Liver (tissue), 3 donors: Measurements from ENCODE around the gene COX4I1.

Experiments
- CTCF ChIP-seq: fragments of 150-350 bp; IDR thresholded peaks from 2 replicates; pipeline ENCODE4 v1.5.1; 2017; ENCODE audit warnings: improper control_type of control experiment, low read depth, low read length; ENCODE audit not compliant: missing input control
- GABPA ChIP-seq, 2 donors: IDR thresholded peaks in 1 of 2; conservative IDR thresholded peaks in 1 of 2; 2 replicates each; pipeline ENCODE4 v1.6.1; 2016; ENCODE audit warnings: antibody characterized with exemption in 2 of 2, mild to moderate bottlenecking in 1 of 2, moderate library complexity in 1 of 2
- JUND ChIP-seq, 2 donors: IDR thresholded peaks; 2 replicates each; pipeline ENCODE4 v1.6.1; 2016; ENCODE audit warnings: antibody characterized with exemption in 2 of 2
- MAX ChIP-seq: IDR thresholded peaks from 2 replicates; pipeline ENCODE4 v1.6.1; 2016; ENCODE audit warnings: antibody characterized with exemption
- RAD21 ChIP-seq, 2 donors: IDR thresholded peaks; 2 replicates each; pipeline ENCODE4 v1.6.1; 2016; ENCODE audit warnings: antibody characterized with exemption in 2 of 2, mild to moderate bottlenecking in 2 of 2
- RXRA ChIP-seq, 2 donors: IDR thresholded peaks; 2 replicates each; pipeline ENCODE4 v1.6.1; 2017 to 2018; ENCODE audit warnings: antibody characterized with exemption in 2 of 2, mild to moderate bottlenecking in 1 of 2
- SP1 ChIP-seq: IDR thresholded peaks from 2 replicates; pipeline ENCODE4 v1.6.1; 2018; ENCODE audit warnings: antibody characterized with exemption, mild to moderate bottlenecking
- TAF1 ChIP-seq: conservative IDR thresholded peaks from 2 replicates; pipeline ENCODE4 v1.6.1; 2016; ENCODE audit warnings: antibody characterized with exemption, mild to moderate bottlenecking
- YY1 ChIP-seq: IDR thresholded peaks from 2 replicates; pipeline ENCODE4 v1.6.1; 2016; ENCODE audit warnings: antibody characterized with exemption, mild to moderate bottlenecking
- TF ChIP-seq, protein P1 (sequence below): IDR thresholded peaks from 2 replicates; pipeline ENCODE4 v1.6.1; 2016; ENCODE audit warnings: antibody characterized with exemption, mild to moderate bottlenecking
- donor health status: healthy.
- donor health status: healthy.

DNA sequence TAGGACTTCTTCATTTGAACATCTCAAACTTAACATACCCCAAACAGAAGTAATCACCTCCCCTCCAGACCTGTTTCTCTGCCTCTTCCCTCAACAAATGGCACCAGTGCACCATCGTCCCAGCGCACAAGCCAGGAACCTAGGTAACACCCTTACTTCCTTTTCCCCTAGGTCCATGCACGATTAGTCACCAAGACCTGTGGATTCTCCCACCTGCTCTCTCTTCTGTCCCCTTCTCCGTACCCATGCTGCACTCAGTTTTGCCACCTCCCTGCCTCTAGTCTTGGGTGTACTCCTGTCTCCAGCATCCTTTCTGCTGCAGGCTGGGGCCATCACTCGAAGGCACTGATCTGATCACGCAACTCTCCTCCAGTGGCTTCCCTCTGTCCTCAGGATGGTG lies 3.3 kb upstream of the COX4I1 start:
- TF ChIP-seq RAD21 (IDR thresholded peaks at IDR 0.05) (no peak), SP1 (no peak), CTCF (no peak), GABPA (IDR thresholded peaks at IDR 0.05 in 1 of 2, conservative IDR thresholded peaks at IDR 0.05 in 1 of 2) (no peak), YY1 (no peak), TAF1 (no peak), RXRA (IDR thresholded peaks at IDR 0.05) (no peak), MAX (no peak), JUND (IDR thresholded peaks at IDR 0.05) (no peak)
- TF ChIP-seq, protein P1, sequence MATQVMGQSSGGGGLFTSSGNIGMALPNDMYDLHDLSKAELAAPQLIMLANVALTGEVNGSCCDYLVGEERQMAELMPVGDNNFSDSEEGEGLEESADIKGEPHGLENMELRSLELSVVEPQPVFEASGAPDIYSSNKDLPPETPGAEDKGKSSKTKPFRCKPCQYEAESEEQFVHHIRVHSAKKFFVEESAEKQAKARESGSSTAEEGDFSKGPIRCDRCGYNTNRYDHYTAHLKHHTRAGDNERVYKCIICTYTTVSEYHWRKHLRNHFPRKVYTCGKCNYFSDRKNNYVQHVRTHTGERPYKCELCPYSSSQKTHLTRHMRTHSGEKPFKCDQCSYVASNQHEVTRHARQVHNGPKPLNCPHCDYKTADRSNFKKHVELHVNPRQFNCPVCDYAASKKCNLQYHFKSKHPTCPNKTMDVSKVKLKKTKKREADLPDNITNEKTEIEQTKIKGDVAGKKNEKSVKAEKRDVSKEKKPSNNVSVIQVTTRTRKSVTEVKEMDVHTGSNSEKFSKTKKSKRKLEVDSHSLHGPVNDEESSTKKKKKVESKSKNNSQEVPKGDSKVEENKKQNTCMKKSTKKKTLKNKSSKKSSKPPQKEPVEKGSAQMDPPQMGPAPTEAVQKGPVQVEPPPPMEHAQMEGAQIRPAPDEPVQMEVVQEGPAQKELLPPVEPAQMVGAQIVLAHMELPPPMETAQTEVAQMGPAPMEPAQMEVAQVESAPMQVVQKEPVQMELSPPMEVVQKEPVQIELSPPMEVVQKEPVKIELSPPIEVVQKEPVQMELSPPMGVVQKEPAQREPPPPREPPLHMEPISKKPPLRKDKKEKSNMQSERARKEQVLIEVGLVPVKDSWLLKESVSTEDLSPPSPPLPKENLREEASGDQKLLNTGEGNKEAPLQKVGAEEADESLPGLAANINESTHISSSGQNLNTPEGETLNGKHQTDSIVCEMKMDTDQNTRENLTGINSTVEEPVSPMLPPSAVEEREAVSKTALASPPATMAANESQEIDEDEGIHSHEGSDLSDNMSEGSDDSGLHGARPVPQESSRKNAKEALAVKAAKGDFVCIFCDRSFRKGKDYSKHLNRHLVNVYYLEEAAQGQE: no peak
